K562 (cell line): Measurements from ENCODE around the gene KRT4.

Experiments used
- CREM ChIP-seq: IDR thresholded peaks from 2 replicates; pipeline ENCODE4 v1.6.1; 2014; ENCODE audit warnings: antibody characterized with exemption, low read depth
- HDAC2 ChIP-seq: fragments of 450-650 bp; IDR thresholded peaks from 2 replicates; pipeline ENCODE4 v1.6.1; 2016; ENCODE audit warnings: mild to moderate bottlenecking
- HSF4 ChIP-seq: fragments of 250-450 bp; sonication (Bioruptor Pico); IDR thresholded peaks from 2 replicates; pipeline ENCODE4 v2.1.2; 2022; ENCODE audit warnings: mild to moderate bottlenecking, moderate library complexity, borderline replicate concordance
- RAD21 ChIP-seq, 2 experiments: fragments of 250-450 bp in 1 of 2; fragments of 450-650 bp in 1 of 2; sonication (Bioruptor Pico) in 1 of 2; formaldehyde crosslinking in 1 of 2; IDR thresholded peaks in 1 of 2; conservative IDR thresholded peaks in 1 of 2; 2 replicates each; pipeline versions ENCODE4 v1.4.0 to v1.8.0; 2020 to 2022; ENCODE audit warnings: mild to moderate bottlenecking in 2 of 2, moderate library complexity in 1 of 2
- SP2 ChIP-seq: IDR thresholded peaks from 2 replicates; pipeline ENCODE4 v1.6.1; 2011; ENCODE audit warnings: mild to moderate bottlenecking, low read depth, low read length, moderate library complexity; ENCODE audit not compliant: poor library complexity, severe bottlenecking; ENCODE audit errors: extremely low read depth
- TAF1 ChIP-seq: IDR thresholded peaks from 2 replicates; pipeline ENCODE4 v1.6.1; 2011; ENCODE audit warnings: mild to moderate bottlenecking, low read length, moderate library complexity; ENCODE audit not compliant: insufficient read depth, control insufficient read depth, severe bottlenecking; ENCODE audit errors: extremely low read depth
- ZNF239 ChIP-seq: fragments of 250-450 bp; sonication (Bioruptor Pico); IDR thresholded peaks from 2 replicates; pipeline ENCODE4 v1.4.0; 2020; ENCODE audit warnings: mild to moderate bottlenecking
- TF ChIP-seq, protein P1 (sequence below), 3 experiments: IDR thresholded peaks in 2 of 3; conservative IDR thresholded peaks in 1 of 3; 2 replicates each; pipeline ENCODE4 v1.5.1; 2011 to 2012; ENCODE audit warnings: low read length in 3 of 3, mild to moderate bottlenecking in 3 of 3, control low read depth in 2 of 3, improper control_type of control experiment in 1 of 3, inconsistent platforms in 1 of 3, low read depth in 1 of 3, mixed read lengths in 1 of 3, moderate library complexity in 1 of 3; ENCODE audit not compliant: insufficient read depth in 2 of 3
- TF ChIP-seq, protein P2 (sequence below): fragments of 450-650 bp; IDR thresholded peaks from 2 replicates; pipeline ENCODE4 v1.6.1; 2016
- TF ChIP-seq, protein P3 (sequence below): fragments of 450-650 bp; IDR thresholded peaks from one replicate; pipeline ENCODE4 v1.6.1; 2018; ENCODE audit warnings: mild to moderate bottlenecking, moderate library complexity; ENCODE audit not compliant: partially characterized antibody
- TF ChIP-seq, protein P4 (sequence below), 2 experiments: fragments of 250-450 bp in 1 of 2; fragments of 450-650 bp in 1 of 2; sonication (Bioruptor Pico) in 1 of 2; IDR thresholded peaks; 2 replicates each; pipeline versions ENCODE4 v1.6.1 to v1.8.0; 2016 to 2021; ENCODE audit warnings: mild to moderate bottlenecking in 2 of 2, moderate library complexity in 2 of 2, missing compliant biosample characterization in 1 of 2, missing genetic modification characterization in 1 of 2

DNA sequence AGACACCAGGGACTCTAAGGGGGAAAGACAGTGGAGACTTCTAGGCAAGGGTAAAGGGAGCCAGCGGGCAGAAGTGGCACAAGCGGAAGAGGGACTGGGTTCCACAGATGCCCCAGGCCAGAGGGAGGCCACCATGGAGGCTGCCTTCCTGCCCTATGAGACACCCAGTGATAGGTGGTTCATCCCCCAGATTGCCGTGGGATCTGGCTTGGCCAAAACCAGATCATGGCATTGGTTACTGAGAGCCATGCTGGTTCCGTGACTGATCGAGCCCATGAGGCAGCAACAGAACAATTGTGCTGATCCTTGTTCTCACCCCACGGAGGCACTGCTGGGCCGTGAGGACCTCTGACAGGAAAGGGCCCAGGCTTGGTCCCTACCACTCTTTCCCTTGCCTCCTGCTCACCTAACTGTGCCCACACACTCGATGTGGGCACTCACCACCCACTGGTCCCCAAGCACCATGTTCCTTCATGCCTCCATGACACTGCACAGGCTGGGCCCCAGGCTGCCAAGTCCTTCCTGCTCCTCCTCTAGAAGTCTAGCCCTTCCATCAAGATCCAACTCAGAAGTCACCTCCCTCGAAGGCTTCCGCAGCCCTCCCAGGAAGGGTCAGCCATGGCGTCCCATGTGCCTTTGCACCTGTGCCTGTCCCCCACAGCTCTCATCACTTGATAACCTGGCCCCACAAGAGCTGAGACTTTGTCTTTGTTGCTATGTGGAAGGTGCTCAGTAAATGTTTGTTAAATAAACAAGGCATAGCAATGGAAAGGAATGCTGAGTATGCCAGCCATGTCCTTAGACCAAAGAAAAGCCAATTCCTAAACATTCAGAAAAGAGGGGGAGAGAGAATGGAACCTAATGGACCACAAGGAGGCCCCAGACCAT, 12.9 kb upstream of the KRT4 start:
- TF ChIP-seq, protein P1, sequence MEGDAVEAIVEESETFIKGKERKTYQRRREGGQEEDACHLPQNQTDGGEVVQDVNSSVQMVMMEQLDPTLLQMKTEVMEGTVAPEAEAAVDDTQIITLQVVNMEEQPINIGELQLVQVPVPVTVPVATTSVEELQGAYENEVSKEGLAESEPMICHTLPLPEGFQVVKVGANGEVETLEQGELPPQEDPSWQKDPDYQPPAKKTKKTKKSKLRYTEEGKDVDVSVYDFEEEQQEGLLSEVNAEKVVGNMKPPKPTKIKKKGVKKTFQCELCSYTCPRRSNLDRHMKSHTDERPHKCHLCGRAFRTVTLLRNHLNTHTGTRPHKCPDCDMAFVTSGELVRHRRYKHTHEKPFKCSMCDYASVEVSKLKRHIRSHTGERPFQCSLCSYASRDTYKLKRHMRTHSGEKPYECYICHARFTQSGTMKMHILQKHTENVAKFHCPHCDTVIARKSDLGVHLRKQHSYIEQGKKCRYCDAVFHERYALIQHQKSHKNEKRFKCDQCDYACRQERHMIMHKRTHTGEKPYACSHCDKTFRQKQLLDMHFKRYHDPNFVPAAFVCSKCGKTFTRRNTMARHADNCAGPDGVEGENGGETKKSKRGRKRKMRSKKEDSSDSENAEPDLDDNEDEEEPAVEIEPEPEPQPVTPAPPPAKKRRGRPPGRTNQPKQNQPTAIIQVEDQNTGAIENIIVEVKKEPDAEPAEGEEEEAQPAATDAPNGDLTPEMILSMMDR (IDR thresholded peaks at IDR 0.05 in 2 of 3, conservative IDR thresholded peaks at IDR 0.05 in 1 of 3; ENCODE audit: insufficient read depth in 2 of 3, low read depth in 1 of 3, low read length in 3 of 3), result no peak
- TF ChIP-seq HDAC2, result no peak
- TF ChIP-seq, protein P2, sequence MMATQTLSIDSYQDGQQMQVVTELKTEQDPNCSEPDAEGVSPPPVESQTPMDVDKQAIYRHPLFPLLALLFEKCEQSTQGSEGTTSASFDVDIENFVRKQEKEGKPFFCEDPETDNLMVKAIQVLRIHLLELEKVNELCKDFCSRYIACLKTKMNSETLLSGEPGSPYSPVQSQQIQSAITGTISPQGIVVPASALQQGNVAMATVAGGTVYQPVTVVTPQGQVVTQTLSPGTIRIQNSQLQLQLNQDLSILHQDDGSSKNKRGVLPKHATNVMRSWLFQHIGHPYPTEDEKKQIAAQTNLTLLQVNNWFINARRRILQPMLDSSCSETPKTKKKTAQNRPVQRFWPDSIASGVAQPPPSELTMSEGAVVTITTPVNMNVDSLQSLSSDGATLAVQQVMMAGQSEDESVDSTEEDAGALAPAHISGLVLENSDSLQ, result no peak
- TF ChIP-seq RAD21 (CRISPR knock-in tag; conservative IDR thresholded peaks at IDR 0.05 in 1 of 2, IDR thresholded peaks at IDR 0.05 in 1 of 2), result peak in 1 of 2 experiments; percentile 22; a peak in 2 of 4 replicates
- TF ChIP-seq, protein P3, sequence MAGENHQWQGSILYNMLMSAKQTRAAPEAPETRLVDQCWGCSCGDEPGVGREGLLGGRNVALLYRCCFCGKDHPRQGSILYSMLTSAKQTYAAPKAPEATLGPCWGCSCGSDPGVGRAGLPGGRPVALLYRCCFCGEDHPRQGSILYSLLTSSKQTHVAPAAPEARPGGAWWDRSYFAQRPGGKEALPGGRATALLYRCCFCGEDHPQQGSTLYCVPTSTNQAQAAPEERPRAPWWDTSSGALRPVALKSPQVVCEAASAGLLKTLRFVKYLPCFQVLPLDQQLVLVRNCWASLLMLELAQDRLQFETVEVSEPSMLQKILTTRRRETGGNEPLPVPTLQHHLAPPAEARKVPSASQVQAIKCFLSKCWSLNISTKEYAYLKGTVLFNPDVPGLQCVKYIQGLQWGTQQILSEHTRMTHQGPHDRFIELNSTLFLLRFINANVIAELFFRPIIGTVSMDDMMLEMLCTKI, result no peak
- no peak for TF ChIP-seq ZNF239 (CRISPR knock-in tag)
- no peak for TF ChIP-seq SP2
- no peak for TF ChIP-seq TAF1
- TF ChIP-seq HSF4, result no peak
- no peak for TF ChIP-seq CREM
- TF ChIP-seq, protein P4, sequence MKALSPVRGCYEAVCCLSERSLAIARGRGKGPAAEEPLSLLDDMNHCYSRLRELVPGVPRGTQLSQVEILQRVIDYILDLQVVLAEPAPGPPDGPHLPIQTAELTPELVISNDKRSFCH (CRISPR knock-in tag; IDR thresholded peaks at IDR 0.05), result no peak
- TF ChIP-seq, protein P4 (tag; IDR thresholded peaks at IDR 0.05), result no peak
